ENCODE data around the gene SHC3.

The SHC3 gene

DNA sequence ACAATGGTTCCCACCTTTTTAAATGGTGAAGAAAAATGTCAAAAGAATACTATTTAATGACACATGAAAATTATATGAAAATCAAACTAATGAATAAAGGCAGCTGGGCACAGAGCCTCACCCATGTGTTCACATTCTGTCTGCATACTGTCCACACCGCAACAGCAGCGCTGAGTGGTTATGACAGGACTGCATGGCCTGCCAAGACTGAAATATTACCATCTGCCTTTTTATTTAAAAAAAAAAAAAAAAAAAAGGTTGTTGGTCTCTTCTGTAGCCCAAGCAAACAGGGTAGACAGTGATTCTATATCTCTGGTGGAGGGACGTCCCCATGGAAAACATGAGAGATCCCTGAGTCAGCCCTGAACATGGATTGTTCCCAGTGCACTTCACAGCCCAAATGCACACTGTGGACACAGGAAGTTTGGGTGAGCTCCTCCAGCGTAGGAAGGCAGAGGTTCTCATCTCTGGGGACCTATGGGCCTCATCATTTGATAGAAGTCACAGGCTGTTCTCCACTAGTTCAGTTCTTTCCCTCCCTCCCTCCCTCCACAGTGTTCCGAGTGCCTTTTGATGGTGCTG is 44.9 kb upstream of the SHC3 start:
- no peak for DNase-seq
- H3K4me3 ChIP-seq = no peak overlapping the region
- H3K27ac ChIP-seq = no peak overlapping the region
- H3K27me3 ChIP-seq = no peaks in the 10 kb centered on the region
- no peaks in the 10 kb centered on the region for H3K36me3 ChIP-seq
- no peaks in the 10 kb centered on the region for H3K9me3 ChIP-seq
- TF ChIP-seq, protein P1, sequence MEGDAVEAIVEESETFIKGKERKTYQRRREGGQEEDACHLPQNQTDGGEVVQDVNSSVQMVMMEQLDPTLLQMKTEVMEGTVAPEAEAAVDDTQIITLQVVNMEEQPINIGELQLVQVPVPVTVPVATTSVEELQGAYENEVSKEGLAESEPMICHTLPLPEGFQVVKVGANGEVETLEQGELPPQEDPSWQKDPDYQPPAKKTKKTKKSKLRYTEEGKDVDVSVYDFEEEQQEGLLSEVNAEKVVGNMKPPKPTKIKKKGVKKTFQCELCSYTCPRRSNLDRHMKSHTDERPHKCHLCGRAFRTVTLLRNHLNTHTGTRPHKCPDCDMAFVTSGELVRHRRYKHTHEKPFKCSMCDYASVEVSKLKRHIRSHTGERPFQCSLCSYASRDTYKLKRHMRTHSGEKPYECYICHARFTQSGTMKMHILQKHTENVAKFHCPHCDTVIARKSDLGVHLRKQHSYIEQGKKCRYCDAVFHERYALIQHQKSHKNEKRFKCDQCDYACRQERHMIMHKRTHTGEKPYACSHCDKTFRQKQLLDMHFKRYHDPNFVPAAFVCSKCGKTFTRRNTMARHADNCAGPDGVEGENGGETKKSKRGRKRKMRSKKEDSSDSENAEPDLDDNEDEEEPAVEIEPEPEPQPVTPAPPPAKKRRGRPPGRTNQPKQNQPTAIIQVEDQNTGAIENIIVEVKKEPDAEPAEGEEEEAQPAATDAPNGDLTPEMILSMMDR (IDR thresholded peaks at IDR 0.05) = no peak
- intact Hi-C loops (cut with DNase I; ENCODE audit: low total_unique reads) = no loop called here
- no peaks in the 10 kb centered on the region for H3K4me1 ChIP-seq

GRCh38 chr9:89219637-89220036 is 41.0 kb upstream of the SHC3 start:
- Histone ChIP-seq H3K9me3 (no peaks in the 10 kb centered on the region), H3K4me3 (no peak overlapping the region), H3K27ac (no peak overlapping the region), H3K4me1 (no peaks in the 10 kb centered on the region), H3K27me3 (no peaks in the 10 kb centered on the region), H3K36me3 (no peaks in the 10 kb centered on the region)
- no peak for DNase-seq
- intact Hi-C loops (cut with DNase I; ENCODE audit: low total_unique reads) = no loop called here
- TF ChIP-seq, protein P1 (IDR thresholded peaks at IDR 0.05) = no peak

GRCh38 chr9:89218040-89218928 is 39.7 kb upstream of the SHC3 start:
- no peak for DNase-seq
- no peak overlapping the region for H3K27ac ChIP-seq
- no peaks in the 10 kb centered on the region for H3K27me3 ChIP-seq
- H3K9me3 ChIP-seq = no peaks in the 10 kb centered on the region
- H3K4me1 ChIP-seq = peaks cover 0 to 5% (median 0%) of the 10 kb centered on the region in 4 donors
- no peaks in the 10 kb centered on the region for H3K36me3 ChIP-seq
- no peak overlapping the region for H3K4me3 ChIP-seq
- TF ChIP-seq, protein P1 (IDR thresholded peaks at IDR 0.05) = no peak
- intact Hi-C loops (cut with DNase I; ENCODE audit: low total_unique reads) = no loop called here

DNA sequence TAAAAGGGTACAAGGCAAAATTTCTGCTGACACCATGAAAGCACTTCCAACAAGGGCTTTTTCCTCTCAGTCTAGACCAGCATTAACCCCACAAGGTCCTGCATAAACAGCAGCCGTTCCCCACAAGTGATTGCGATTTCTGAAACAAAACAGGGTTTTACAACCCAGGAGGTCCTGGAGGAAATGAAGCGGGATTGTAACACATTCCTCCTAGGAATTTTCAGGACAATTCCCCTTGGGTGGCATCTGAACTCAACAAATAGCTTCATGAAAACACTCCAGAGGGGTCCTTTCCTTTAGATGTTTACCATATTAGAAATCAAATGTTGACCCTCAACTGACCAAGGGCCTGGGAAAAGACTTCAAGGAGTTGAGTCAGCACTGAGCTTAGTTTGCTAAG is 36.7 kb upstream of the SHC3 start:
- intact Hi-C loops (cut with DNase I; ENCODE audit: low total_unique reads) = no loop called here
- no peak for DNase-seq
- Histone ChIP-seq H3K27me3 (no peaks in the 10 kb centered on the region), H3K4me3 (no peak overlapping the region), H3K4me1 (peaks cover 0 to 11% (median 0%) of the 10 kb centered on the region in 4 donors), H3K27ac (no peak overlapping the region), H3K36me3 (no peaks in the 10 kb centered on the region), H3K9me3 (no peaks in the 10 kb centered on the region)
- TF ChIP-seq, protein P1 (IDR thresholded peaks at IDR 0.05) = no peak

DNA sequence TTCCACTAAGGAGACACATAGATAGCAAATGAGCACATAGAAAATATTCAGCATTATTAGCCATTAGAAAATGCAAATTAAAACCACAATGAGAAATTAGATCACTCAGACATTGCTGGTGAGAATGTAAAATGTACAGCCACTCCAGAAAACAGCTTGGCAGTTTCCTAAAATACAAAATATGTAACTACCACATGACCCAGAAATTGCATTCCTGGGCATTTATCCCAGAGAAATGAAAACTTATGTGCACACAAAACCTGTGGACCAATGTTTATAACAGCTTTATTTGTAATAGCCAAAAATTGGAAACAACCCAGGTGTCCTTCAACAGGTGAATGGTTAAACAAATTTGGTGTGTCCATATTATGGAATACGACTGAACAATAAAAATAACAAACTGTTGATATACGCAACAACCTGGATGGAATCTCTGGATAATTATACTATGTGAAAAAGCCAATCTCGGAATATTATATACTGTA is 34.8 kb upstream of the SHC3 start:
- Histone ChIP-seq H3K27ac (no peak overlapping the region), H3K27me3 (no peaks in the 10 kb centered on the region), H3K4me3 (no peak overlapping the region), H3K36me3 (no peaks in the 10 kb centered on the region), H3K9me3 (no peaks in the 10 kb centered on the region), H3K4me1 (peaks cover 0 to 11% (median 0%) of the 10 kb centered on the region in 4 donors)
- intact Hi-C loops (cut with DNase I; ENCODE audit: low total_unique reads) = no loop called here
- DNase-seq = no peak
- TF ChIP-seq, protein P1 (IDR thresholded peaks at IDR 0.05) = no peak

All from tibial artery (tissue), 4 donors.